ENCODE results near the gene SOX18.
"Not testable (repeated sequence)": the region's sequence is repeated elsewhere in the genome, so short reads cannot be mapped to it uniquely, and the experiment has no call there.

SOX18 gene

DNA sequence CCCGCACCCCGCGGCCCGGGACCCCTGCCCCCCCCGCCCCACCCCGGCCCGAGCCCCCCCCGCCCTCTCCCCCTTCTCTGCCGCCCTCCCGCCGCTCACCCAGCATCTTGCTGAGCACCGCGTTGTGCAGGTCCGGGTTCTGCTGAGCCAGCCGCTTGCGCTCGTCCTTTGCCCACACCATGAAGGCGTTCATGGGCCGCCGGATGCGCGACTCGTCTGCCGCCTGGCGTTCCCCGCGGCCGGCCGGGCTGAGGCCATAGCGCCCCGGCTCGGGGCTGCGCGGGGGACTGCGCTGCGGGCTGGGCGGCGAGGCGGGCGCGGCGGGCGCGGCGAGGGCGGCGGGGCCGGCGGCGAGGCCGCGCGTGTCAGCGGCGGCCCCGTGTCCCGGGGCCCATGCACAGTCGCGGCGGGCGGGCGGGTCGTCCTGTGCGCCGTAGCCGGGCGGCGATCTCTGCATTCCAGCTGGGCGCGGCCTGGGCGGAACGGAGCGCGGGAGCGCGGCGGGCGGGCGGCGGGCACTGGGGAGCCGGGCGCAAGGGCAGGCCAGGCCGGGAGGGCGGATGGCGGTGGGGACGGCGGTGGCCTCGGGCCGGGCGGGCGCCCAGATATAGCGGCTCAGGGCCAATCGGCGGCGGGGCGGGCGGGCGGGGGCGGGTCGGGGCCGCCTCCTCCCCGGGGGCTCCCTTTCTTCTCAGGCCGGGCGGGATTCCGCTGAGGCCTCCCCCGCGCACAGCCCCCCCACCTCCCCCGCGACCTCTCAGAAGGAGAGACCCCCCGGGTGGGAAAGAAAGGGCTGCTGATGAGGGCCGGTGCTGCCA is at the start of gene SOX18:
Gene SOX18 (minus strand): TSS at position 580 of the 818 bp plus-strand sequence. CDS start 123 bp downstream, at position 457.
- DNase-seq (ENCODE audit: low read depth, low spot score) = no peak

DNA sequence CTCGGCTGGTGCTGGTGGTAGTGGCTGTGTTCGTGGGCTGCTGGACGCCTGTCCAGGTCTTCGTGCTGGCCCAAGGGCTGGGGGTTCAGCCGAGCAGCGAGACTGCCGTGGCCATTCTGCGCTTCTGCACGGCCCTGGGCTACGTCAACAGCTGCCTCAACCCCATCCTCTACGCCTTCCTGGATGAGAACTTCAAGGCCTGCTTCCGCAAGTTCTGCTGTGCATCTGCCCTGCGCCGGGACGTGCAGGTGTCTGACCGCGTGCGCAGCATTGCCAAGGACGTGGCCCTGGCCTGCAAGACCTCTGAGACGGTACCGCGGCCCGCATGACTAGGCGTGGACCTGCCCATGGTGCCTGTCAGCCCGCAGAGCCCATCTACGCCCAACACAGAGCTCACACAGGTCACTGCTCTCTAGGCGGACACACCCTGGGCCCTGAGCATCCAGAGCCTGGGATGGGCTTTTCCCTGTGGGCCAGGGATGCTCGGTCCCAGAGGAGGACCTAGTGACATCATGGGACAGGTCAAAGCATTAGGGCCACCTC is 49.1 kb upstream of the SOX18 start:
- no peak for DNase-seq (ENCODE audit: low read depth, low spot score)

GRCh38 chr20:64096535-64096934 is 47.1 kb upstream of the SOX18 start:
- DNase-seq (ENCODE audit: low read depth, low spot score) = no peak

DNA sequence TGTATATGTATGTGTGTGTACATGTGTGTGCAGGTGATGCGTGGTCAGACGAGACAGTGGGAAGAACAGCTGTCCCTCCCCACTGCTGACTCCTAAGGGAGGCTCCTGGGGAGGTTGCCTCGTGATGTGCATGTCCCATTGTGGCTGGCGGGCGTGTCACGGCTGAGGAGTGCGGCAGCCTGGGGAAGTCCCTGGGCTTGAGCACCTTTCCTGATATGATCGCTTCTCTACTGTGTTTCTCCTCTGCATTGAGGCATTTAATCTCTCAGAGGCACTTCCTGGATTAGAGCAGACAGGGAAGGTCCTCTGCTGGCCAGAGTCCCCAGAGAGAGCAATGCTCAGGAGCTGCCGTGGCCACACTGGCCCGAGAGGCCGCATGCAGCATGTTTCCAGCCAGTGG is 46.5 kb upstream of the SOX18 start:
- no peak for DNase-seq (ENCODE audit: low read depth, low spot score)

- DNase-seq (ENCODE audit: low read depth, low spot score) = no peak
Observed at GRCh38 chr20:64095455-64095854, 46.0 kb upstream of the SOX18 start.

DNA sequence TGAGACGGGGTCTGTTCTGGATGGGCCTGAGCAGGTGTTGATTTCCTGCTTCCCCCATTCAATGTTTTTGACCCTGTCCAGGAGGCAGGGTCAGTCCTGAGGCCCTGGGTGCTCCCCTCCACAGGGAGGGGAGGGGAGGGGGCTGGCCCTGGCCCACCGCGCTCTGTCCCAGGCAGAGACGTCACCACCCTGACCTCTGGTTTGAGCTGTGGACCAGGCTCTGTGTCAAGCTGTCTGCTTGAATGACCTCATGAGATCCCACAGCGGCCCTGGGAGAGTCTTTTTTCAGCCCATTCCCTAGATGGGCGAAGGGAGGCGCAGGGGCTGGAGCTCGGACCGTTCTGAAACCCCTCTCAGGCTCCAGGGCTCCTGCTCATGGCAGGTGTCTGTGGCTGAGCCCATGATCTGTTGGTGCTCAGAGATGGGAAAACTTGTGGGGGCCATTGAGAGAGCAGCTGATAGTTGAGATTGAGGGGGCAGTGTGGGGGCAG is 43.6 kb upstream of the SOX18 start:
- DNase-seq (ENCODE audit: low read depth, low spot score) = peak; percentile 60

DNA sequence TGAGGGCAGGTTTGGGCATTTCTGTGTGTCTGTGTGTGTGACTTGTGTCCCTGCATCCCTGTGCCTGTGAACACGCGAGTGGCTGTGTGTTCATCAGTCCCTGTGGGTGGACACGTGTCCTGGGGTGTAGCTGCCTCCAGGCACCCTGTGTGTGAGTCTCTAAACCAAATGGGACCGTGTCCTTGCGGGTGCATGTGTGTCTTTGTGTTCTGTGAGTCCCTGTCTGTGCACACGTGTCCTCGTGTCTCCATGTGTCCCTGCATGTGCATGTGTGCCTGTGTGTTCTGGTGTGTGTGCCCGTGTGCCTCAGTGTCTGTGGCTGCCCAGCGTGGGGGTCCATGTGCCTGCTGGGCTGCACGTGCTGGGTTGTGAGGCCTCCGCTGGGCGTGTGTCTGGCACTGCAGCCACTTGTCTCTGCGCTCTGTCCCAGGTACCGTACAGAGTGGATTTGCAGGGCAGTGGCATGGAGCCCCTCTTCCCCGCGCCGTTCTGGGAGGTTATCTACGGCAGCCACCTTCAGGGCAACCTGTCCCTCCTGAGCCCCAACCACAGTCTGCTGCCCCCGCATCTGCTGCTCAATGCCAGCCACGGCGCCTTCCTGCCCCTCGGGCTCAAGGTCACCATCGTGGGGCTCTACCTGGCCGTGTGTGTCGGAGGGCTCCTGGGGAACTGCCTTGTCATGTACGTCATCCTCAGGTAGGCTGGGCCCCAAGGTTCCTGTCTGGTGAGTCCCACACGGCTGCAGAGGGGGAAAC is 43.0 kb upstream of the SOX18 start:
- no peak for DNase-seq (ENCODE audit: low read depth, low spot score)

DNA sequence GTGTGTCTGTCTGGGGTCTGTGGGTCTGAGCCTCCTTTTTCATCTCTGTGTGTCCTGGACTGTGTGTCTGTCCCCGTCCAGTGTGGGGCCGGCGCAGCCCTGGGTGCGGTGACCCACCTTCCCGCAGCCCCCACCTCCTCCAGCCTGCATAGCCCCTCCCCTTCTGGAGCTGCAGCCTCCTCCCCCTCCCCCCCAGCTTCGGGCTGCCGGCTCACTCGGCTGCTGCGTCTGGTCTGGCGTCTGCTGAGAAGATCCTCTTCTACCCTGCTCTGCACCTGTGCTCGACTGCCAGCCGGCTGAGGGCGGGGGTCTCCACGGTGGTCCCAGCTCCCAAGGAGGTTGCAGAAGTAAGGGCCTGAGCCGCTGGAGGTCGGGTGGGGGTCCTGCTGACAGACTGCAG is 42.3 kb upstream of the SOX18 start:
- DNase-seq (ENCODE audit: low read depth, low spot score) = no peak

DNA sequence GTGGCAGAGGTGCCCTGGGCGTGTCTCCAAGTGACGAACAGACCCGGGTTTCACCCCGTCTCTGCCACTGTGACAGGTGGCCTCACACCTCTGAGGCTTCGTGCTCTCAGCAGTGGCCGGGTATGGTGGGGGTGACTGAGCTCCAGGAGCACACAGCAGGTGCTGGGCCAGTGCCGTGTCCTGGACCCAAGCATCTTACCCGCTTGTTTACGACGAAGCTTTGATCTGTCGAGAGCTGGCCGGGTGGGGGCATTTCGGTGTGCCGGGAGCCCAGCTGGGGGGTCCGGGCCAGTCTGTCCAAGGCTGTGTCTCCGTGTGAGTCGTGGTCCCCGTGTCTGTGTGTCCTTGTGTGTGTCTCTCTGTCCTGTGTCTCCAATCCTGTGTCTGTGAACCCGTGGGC is 41.9 kb upstream of the SOX18 start:
- DNase-seq (ENCODE audit: low read depth, low spot score) = no peak

DNA sequence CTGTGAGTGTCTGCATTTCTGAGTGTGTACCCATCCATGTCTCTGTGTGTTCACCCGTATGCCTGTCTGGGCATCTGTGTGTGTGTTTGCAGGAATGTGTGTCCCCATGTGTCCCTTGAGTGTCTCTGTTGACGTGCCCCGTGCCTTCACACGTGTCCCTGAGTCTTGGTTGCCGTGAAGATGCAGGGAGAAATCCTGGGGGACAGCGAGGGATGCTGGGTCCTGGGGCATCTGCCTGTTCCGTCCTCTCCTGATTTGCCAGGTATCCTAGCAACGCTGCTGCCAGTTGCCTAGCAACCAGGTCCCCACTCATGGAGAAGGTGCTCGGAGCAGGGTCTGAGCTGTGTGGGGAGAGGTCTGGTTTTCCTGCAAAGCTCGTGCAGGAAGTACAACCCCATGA is 40.7 kb upstream of the SOX18 start:
- no peak for DNase-seq (ENCODE audit: low read depth, low spot score)

- DNase-seq (ENCODE audit: low read depth, low spot score) = not testable (repeated sequence)
Observed at GRCh38 chr20:64088586-64088985, 39.1 kb upstream of the SOX18 start.

DNA sequence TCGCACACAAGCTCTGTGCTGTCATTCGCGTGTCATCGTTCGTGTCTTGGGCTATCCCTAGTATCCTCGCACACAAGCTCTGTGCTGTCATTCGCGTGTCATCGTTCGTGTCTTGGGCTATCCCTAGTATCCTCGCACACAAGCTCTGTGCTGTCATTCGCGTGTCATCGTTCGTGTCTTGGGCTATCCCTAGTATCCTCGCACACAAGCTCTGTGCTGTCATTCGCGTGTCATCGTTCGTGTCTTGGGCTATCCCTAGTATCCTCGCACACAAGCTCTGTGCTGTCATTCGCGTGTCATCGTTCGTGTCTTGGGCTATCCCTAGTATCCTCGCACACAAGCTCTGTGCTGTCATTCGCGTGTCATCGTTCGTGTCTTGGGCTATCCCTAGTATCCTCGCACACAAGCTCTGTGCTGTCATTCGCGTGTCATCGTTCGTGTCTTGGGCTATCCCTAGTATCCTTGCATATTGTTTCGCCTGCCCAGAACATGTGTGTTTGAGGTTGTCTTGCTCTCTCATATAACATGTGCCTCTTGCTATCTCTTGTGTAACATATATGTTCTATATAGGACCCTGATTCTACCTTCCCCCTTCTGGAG is 37.9 kb upstream of the SOX18 start:
- not testable (repeated sequence) for DNase-seq (ENCODE audit: low read depth, low spot score)

- DNase-seq (ENCODE audit: low read depth, low spot score) = no peak
Observed at GRCh38 chr20:64086801-64087200, 37.4 kb upstream of the SOX18 start.

GRCh38 chr20:64084685-64085152 is 35.3 kb upstream of the SOX18 start:
- DNase-seq (ENCODE audit: low read depth, low spot score) = no peak

- DNase-seq (ENCODE audit: low read depth, low spot score) = no peak
Observed at GRCh38 chr20:64083804-64084684, 34.6 kb upstream of the SOX18 start, which contains the start of gene LKAAEAR1. TSS of gene LKAAEAR1 (minus strand) at chr20:64084398. CDS start at chr20:64084219, 179 bp downstream.

GRCh38 chr20:64083378-64083803 is 34.0 kb upstream of the SOX18 start:
- peak; percentile 87 for DNase-seq (ENCODE audit: low read depth, low spot score)

GRCh38 chr20:64082820-64083377 is 33.5 kb upstream of the SOX18 start:
- no peak for DNase-seq (ENCODE audit: low read depth, low spot score)

GRCh38 chr20:64082126-64082731 is 32.8 kb upstream of the SOX18 start:
- DNase-seq (ENCODE audit: low read depth, low spot score) = no peak

GRCh38 chr20:64081624-64081964 is 32.2 kb upstream of the SOX18 start:
- DNase-seq (ENCODE audit: low read depth, low spot score) = no peak

All from ELF-1 (cell line).